Gastrocnemius medialis (tissue), 4 donors: Measurements from ENCODE around the gene AP3S2.

Experiments
- POLR2A ChIP-seq, 2 donors: fragments of 450-650 bp; IDR thresholded peaks; one replicate each; pipeline ENCODE4 v1.6.1; 2017; ENCODE audit warnings: antibody characterized with exemption in 2 of 2, mild to moderate bottlenecking in 2 of 2, moderate library complexity in 2 of 2
- TF ChIP-seq, protein P1 (sequence below), 5 experiments: fragments of 450-650 bp in 3 of 5; fragments of 200-600 bp in 2 of 5; sonication (generic) in 2 of 5; IDR thresholded peaks in 4 of 5; conservative IDR thresholded peaks in 1 of 5; 1 replicate in 4 of 5; 2 replicates in 1 of 5; pipeline ENCODE4 v1.5.1; 2016 to 2019; ENCODE audit warnings: antibody characterized with exemption in 5 of 5, mild to moderate bottlenecking in 3 of 5, moderate library complexity in 3 of 5

DNA sequence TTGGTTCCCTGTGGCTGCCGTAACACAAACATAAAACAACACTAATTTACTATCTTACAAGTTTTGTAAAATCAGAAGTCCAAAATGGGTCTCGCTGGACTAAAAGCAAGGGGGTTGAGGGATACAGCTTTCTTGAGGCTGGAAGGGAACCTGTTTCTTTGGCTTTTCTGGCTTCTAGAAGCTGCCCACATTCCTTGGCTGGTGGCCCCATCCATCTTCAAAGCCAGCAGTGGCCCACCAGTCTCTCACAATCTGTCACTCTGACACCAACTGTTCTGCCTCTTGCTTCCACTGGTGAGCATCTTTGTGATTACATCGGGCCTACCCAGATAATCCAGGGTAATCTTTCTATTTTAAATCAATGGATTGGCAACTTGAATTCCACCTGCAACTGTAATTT lies 78.0 kb downstream of the AP3S2 start:
- TF ChIP-seq, protein P1, sequence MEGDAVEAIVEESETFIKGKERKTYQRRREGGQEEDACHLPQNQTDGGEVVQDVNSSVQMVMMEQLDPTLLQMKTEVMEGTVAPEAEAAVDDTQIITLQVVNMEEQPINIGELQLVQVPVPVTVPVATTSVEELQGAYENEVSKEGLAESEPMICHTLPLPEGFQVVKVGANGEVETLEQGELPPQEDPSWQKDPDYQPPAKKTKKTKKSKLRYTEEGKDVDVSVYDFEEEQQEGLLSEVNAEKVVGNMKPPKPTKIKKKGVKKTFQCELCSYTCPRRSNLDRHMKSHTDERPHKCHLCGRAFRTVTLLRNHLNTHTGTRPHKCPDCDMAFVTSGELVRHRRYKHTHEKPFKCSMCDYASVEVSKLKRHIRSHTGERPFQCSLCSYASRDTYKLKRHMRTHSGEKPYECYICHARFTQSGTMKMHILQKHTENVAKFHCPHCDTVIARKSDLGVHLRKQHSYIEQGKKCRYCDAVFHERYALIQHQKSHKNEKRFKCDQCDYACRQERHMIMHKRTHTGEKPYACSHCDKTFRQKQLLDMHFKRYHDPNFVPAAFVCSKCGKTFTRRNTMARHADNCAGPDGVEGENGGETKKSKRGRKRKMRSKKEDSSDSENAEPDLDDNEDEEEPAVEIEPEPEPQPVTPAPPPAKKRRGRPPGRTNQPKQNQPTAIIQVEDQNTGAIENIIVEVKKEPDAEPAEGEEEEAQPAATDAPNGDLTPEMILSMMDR (IDR thresholded peaks at IDR 0.05 in 4 of 5, conservative IDR thresholded peaks at IDR 0.05 in 1 of 5) = no peak
- TF ChIP-seq POLR2A (IDR thresholded peaks at IDR 0.05) = no peak
